CD4-positive, alpha-beta T cell (primary cell): ENCODE data around the gene KLF15. TPM values are rescaled to one million over a fixed set of nuclear protein-coding genes. Genes with fewer than 3 reads are reported as not detected.

Experiments used
- ATAC-seq: fragments of 200-7000 bp; cut with Tn5 transposase; one replicate; pipeline ENCODE4 v1.10.0; 2022; ENCODE audit warnings: mild to moderate bottlenecking; ENCODE audit not compliant: poor library complexity
- CTCF ChIA-PET: fragments of 350-600 bp; sonication (Branson Sonifier 250); formaldehyde crosslinking; loops from one replicate; lab custom pipeline; 2021; ENCODE audit warnings: antibody characterized with exemption, inconsistent platforms; lab: Charles Lee
- POLR2A ChIA-PET: fragments of 350-600 bp; sonication (Branson Sonifier 250); formaldehyde crosslinking; loops from one replicate; lab custom pipeline; 2021; ENCODE audit warnings: antibody characterized with exemption, inconsistent platforms; lab: Charles Lee
- DNase-seq, 14 experiments: peaks; one replicate each; pipeline ENCODE4 v3.0.0-alpha.2; 2013 to 2020; ENCODE audit warnings: mixed read lengths in 2 of 14
- H3K27ac ChIP-seq, 2 donors: one replicate each; pipeline versions ENCODE4 v1.5.1 to v1.7.0; 2013; ENCODE audit warnings: low read length in 2 of 2, low read depth in 1 of 2, mild to moderate bottlenecking in 1 of 2
- H3K27me3 ChIP-seq, 2 experiments: 1 replicate in 1 of 2; 2 replicates in 1 of 2; pipeline versions ENCODE4 v1.6.1 to v1.7.0; 2013; ENCODE audit warnings: low read length in 2 of 2, control low read depth in 1 of 2, mild to moderate bottlenecking in 1 of 2, moderate library complexity in 1 of 2; ENCODE audit not compliant: insufficient read depth in 2 of 2, control insufficient read depth in 1 of 2
- H3K36me3 ChIP-seq: one replicate; pipeline ENCODE4 v1.6.1; 2013; ENCODE audit warnings: low read length, control low read depth; ENCODE audit not compliant: insufficient read depth
- H3K4me1 ChIP-seq: one replicate; pipeline ENCODE4 v1.6.1; 2013; ENCODE audit warnings: low read length, control low read depth; ENCODE audit not compliant: insufficient read depth
- H3K4me3 ChIP-seq: one replicate; pipeline ENCODE4 v1.5.1; 2013; ENCODE audit warnings: mild to moderate bottlenecking, low read length, moderate library complexity
- H3K9me3 ChIP-seq, 2 experiments: 1 replicate in 1 of 2; 2 replicates in 1 of 2; pipeline versions ENCODE4 v1.6.1 to v1.7.0; 2013; ENCODE audit warnings: low read length in 2 of 2, mild to moderate bottlenecking in 2 of 2, control low read depth in 1 of 2, moderate library complexity in 1 of 2; ENCODE audit not compliant: control insufficient read depth in 1 of 2, insufficient read depth in 1 of 2
- H3K27ac Mint-ChIP-seq: one replicate; pipeline ENCODE4 v1.8.0; 2020; ENCODE audit warnings: mixed read lengths
- H3K27me3 Mint-ChIP-seq: one replicate; pipeline ENCODE4 v1.8.0; 2021; ENCODE audit warnings: mixed read lengths
- H3K36me3 Mint-ChIP-seq: one replicate; pipeline ENCODE4 v1.8.0; 2021; ENCODE audit warnings: low read depth, mixed read lengths
- H3K4me1 Mint-ChIP-seq: one replicate; pipeline ENCODE4 v1.8.0; 2021; ENCODE audit warnings: low read depth, mixed read lengths
- H3K4me3 Mint-ChIP-seq: one replicate; pipeline ENCODE4 v1.8.0; 2020; ENCODE audit warnings: mild to moderate bottlenecking, mixed read lengths
- H3K9me3 Mint-ChIP-seq: one replicate; pipeline ENCODE4 v1.8.0; 2020; ENCODE audit warnings: mixed read lengths
- CTCF ChIP-seq: fragments of 200-600 bp; IDR thresholded peaks from one replicate; pipeline ENCODE4 v1.8.0; 2022; ENCODE audit warnings: antibody characterized with exemption, mild to moderate bottlenecking
- intact Hi-C, 2 experiments: fragments of 100-400 bp; cut with DNase I in 1 of 2; cut with micrococcal nuclease in 1 of 2; formaldehyde crosslinking; loops; one replicate each; pipeline versions ENCODE4 v1.15.1 to v1.9.0; 2023 to 2025; cut with DNase I, micrococcal nuclease
- total RNA-seq, 174 experiments: library from RNA in 2 of 174; stranded (reverse) in 2 of 174; gene quantifications; one replicate each; pipeline ENCODE4 v1.2.3 and lab custom pipeline; 2021 to 2026

Gene KLF15
- total RNA-seq, 2 experiments from 2014 or later: 0.30 TPM; not detected in 1

GRCh38 chr3:126397610-126398422 is 40.6 kb upstream of the KLF15 start:
- Mint-ChIP-seq H3K27me3 (peaks cover 39% of the 10 kb centered on the region), H3K4me3 (no peak overlapping the region), H3K9me3 (no peaks in the 10 kb centered on the region), H3K36me3 (no peaks in the 10 kb centered on the region), H3K27ac (no peak overlapping the region), H3K4me1 (no peaks in the 10 kb centered on the region)
- POLR2A ChIA-PET: no interaction called here
- H3K36me3 ChIP-seq: no peaks in the 10 kb centered on the region
- TF ChIP-seq CTCF: no peak
- intact Hi-C loops: no loop called here
- CTCF ChIA-PET: no interaction called here
- ATAC-seq (no peak), DNase-seq (no peak)
- H3K4me3 ChIP-seq: no peak overlapping the region
- no peaks in the 10 kb centered on the region for H3K4me1 ChIP-seq
- peaks cover 10 to 22% of the 10 kb centered on the region in 2 experiments for H3K27me3 ChIP-seq
- H3K9me3 ChIP-seq: no peaks in the 10 kb centered on the region
- no peak overlapping the region for H3K27ac ChIP-seq

GRCh38 chr3:126396536-126396935 is 39.3 kb upstream of the KLF15 start:
- ChIA-PET POLR2A (no interaction called here), CTCF (no interaction called here)
- Histone ChIP-seq H3K36me3 (no peaks in the 10 kb centered on the region), H3K4me3 (no peak overlapping the region), H3K9me3 (no peaks in the 10 kb centered on the region), H3K4me1 (no peaks in the 10 kb centered on the region), H3K27me3 (peaks cover 10 to 22% of the 10 kb centered on the region in 2 experiments), H3K27ac (no peak overlapping the region)
- peaks cover 41% of the 10 kb centered on the region for H3K27me3 Mint-ChIP-seq
- no peaks in the 10 kb centered on the region for H3K4me1 Mint-ChIP-seq
- no peaks in the 10 kb centered on the region for H3K36me3 Mint-ChIP-seq
- ATAC-seq (no peak), DNase-seq (no peak)
- TF ChIP-seq CTCF: no peak
- no peak overlapping the region for H3K4me3 Mint-ChIP-seq
- no peaks in the 10 kb centered on the region for H3K9me3 Mint-ChIP-seq
- H3K27ac Mint-ChIP-seq: no peak overlapping the region
- intact Hi-C loops: no loop called here

DNA sequence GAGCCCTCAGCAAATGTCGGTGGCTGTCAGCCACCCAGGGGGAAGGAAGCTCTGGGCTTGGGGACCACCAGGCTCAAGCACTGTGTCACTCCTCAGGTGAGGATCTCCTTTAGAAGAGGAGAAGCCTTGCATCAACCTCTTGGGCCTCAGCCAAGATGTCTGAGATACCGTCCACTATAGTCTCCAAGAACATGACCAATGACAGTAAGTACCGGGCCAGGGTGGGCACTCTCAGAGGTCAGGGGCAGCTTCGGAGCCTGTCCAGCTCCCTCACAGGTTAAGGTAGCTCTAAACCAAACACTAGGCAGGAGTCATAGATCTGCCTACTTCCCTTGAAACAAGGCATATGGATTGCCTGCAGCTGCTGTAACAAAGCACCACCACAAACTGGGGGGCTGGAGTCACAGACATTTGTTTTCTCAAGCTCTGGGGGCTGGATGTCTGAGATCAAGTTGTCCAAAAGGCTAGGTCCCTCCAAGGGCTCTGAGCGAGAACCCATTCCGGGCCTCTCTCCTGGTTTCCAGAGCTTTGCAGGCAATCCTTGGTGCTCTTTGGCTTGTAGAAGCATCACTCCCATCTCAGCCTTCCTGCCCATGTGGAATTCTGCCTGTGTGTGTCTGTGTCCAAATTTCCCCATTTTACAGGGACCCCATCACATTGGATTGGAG is 38.8 kb upstream of the KLF15 start:
- DNase-seq (no peak), ATAC-seq (no peak)
- Mint-ChIP-seq H3K27me3 (peaks cover 43% of the 10 kb centered on the region), H3K4me3 (no peak overlapping the region), H3K36me3 (no peaks in the 10 kb centered on the region), H3K4me1 (no peaks in the 10 kb centered on the region), H3K27ac (no peak overlapping the region), H3K9me3 (no peaks in the 10 kb centered on the region)
- TF ChIP-seq CTCF: no peak
- Histone ChIP-seq H3K4me1 (no peaks in the 10 kb centered on the region), H3K36me3 (no peaks in the 10 kb centered on the region), H3K4me3 (no peak overlapping the region), H3K27ac (no peak overlapping the region), H3K27me3 (peaks cover 13 to 22% of the 10 kb centered on the region in 2 experiments), H3K9me3 (no peaks in the 10 kb centered on the region)
- POLR2A ChIA-PET: no interaction called here
- intact Hi-C loops: no loop called here
- CTCF ChIA-PET: no interaction called here
